ENCODE measurements around the gene DCTN2. TPM values are rescaled to one million over a fixed set of nuclear protein-coding genes. Genes with fewer than 3 reads are reported as not detected.
A peak's percentile ranks its signal among the peaks of the same experiment; 100 is the strongest.

The DCTN2 gene
- total RNA-seq, 2 donors from 2014 or later = 101 to 153 TPM

DNA sequence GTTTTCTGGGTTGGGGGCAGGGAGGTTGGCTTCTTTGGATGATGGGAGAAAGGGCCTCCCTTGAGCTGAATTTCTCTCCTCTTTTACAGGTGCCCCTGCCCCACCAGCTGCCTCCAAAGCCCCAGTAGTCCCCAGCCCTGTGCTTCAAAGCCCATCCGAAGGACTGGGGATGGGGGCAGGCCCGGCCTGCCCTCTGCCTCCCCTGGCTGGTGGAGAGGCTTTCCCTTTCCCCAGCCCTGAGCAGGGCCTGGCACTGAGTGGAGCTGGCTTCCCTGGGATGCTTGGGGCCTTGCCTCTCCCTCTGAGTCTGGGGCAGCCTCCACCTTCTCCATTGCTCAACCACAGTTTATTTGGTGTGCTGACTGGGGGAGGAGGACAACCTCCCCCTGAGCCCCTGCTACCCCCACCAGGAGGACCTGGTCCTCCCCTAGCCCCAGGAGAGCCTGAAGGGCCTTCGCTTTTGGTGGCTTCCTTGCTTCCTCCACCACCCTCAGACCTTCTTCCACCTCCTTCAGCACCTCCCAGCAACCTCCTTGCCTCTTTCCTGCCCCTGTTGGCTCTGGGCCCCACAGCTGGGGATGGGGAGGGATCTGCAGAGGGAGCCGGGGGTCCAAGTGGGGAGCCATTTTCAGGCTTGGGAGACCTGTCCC, 20.4 kb downstream of the DCTN2 start:
- DNase-seq (ENCODE audit: low spot score) (no peak), ATAC-seq (ENCODE audit: insufficient number of reproducible peaks, low FRiP score, low read depth) (no peak)
- Histone ChIP-seq H3K4me1 (ENCODE audit: control insufficient read depth in 1 of 2, low read depth in 2 of 2) (peaks cover 15 to 33% of the 10 kb centered on the region in 2 donors), H3K4me3 (no peak overlapping the region), H3K27ac (no peak overlapping the region), H3K36me3 (peaks cover 67% of the 10 kb centered on the region), H3K27me3 (replicated peaks; ENCODE audit: insufficient read depth) (no peaks in the 10 kb centered on the region), H3K9me3 (no peaks in the 10 kb centered on the region)
- TF ChIP-seq CTCF (IDR thresholded peaks at IDR 0.05) = no peak

DNA sequence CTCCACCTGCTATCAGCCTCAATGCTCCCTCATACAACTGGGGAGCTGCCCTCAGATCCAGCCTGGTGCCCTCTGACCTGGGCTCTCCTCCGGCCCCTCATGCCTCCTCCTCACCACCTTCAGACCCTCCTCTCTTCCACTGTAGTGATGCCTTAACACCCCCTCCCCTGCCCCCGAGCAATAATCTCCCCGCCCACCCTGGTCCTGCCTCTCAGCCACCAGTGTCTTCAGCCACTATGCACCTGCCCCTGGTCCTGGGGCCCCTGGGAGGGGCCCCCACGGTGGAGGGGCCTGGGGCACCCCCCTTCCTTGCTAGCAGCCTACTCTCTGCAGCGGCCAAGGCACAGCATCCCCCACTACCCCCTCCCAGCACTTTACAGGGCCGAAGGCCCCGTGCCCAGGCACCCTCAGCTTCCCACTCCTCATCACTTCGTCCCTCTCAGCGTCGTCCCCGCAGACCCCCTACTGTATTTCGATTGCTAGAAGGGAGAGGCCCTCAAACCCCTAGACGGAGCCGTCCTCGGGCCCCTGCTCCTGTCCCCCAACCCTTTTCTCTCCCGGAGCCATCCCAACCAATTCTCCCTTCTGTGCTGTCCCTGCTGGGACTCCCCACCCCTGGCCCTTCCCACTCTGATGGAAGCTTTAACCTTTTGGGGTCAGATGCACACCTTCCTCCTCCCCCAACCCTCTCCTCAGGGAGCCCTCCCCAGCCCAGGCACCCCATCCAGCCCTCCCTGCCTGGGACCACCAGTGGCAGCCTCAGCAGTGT, 21.2 kb downstream of the DCTN2 start:
- Histone ChIP-seq H3K4me1 (ENCODE audit: control insufficient read depth in 1 of 2, low read depth in 2 of 2) (peaks cover 21 to 41% of the 10 kb centered on the region in 2 donors), H3K27me3 (replicated peaks; ENCODE audit: insufficient read depth) (no peaks in the 10 kb centered on the region), H3K36me3 (peaks cover 59% of the 10 kb centered on the region), H3K4me3 (no peak overlapping the region), H3K27ac (no peak overlapping the region), H3K9me3 (no peaks in the 10 kb centered on the region)
- ATAC-seq (ENCODE audit: insufficient number of reproducible peaks, low FRiP score, low read depth) = no peak
- no peak for DNase-seq (ENCODE audit: low spot score)
- no peak for TF ChIP-seq CTCF (IDR thresholded peaks at IDR 0.05)

DNA sequence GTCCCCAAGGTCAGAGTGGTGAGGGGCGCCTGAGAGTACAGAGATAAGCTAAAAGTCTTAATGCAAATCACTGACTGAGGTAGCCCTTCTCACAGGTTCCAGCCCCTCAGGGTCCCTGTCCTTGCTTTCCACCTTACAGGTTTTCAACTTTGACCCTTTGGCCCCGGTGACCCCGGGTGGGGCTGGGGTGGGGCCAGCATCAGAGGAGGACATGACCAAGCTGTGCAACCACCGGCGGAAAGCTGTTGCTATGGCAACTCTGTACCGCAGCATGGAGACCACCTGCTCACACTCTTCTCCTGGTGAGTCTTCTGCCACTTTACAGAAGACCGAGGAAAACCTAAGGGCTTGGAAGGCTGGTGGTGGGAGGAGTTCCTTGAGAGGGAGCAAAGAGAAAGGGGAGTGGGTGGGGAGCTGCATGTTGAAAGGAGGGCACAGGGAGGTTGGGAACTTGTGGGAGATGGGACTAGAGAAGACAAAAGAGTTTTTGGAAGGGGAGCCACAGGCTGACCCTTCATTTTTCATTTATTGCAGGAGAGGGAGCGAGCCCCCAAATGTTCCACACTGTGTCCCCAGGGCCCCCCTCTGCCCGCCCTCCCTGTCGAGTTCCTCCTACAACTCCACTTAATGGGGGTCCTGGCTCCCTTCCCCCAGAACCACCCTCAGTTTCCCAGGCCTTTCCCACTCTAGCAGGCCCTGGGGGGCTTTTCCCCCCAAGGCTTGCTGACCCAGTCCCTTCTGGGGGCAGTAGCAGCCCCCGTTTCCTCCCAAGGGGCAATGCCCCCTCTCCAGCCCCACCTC, 22.0 kb downstream of the DCTN2 start:
- Histone ChIP-seq H3K4me1 (ENCODE audit: control insufficient read depth in 1 of 2, low read depth in 2 of 2) (peaks cover 21 to 41% of the 10 kb centered on the region in 2 donors), H3K9me3 (no peaks in the 10 kb centered on the region), H3K27me3 (replicated peaks; ENCODE audit: insufficient read depth) (no peaks in the 10 kb centered on the region), H3K4me3 (peak overlapping the region; percentile 8), H3K27ac (no peak overlapping the region), H3K36me3 (peaks cover 51% of the 10 kb centered on the region)
- DNase-seq (ENCODE audit: low spot score) (no peak), ATAC-seq (ENCODE audit: insufficient number of reproducible peaks, low FRiP score, low read depth) (no peak)
- TF ChIP-seq CTCF (IDR thresholded peaks at IDR 0.05) = no peak

GRCh38 chr12:57523706-57524614, 23.0 kb downstream of the DCTN2 start:
- DNase-seq (ENCODE audit: low spot score) (no peak), ATAC-seq (ENCODE audit: insufficient number of reproducible peaks, low FRiP score, low read depth) (no peak)
- Histone ChIP-seq H3K9me3 (no peaks in the 10 kb centered on the region), H3K36me3 (peaks cover 43% of the 10 kb centered on the region), H3K27me3 (replicated peaks; ENCODE audit: insufficient read depth) (no peaks in the 10 kb centered on the region), H3K4me3 (peak overlapping the region; percentile 90), H3K27ac (peak overlapping the region; percentile 14 to 99), H3K4me1 (ENCODE audit: control insufficient read depth in 1 of 2, low read depth in 2 of 2) (peaks cover 26 to 46% of the 10 kb centered on the region in 2 donors)
- no peak for TF ChIP-seq CTCF (IDR thresholded peaks at IDR 0.05)

All from thoracic aorta (tissue), 2 donors.